Heart right ventricle (tissue), 16 donors: Measurements from ENCODE around the gene CR1. TPM values are rescaled to one million over a fixed set of nuclear protein-coding genes. Genes with fewer than 3 reads are reported as not detected.
"Not testable (repeated sequence)": the region's sequence is repeated elsewhere in the genome, so short reads cannot be mapped to it uniquely, and the experiment has no call there.

Experiments
- ATAC-seq, 8 donors: fragments of 200-7000 bp; cut with Tn5 transposase; one replicate each; pipeline ENCODE4 v1.9.1; 2020; ENCODE audit warnings: mild to moderate bottlenecking in 8 of 8, moderate library complexity in 8 of 8, moderate number of reproducible peaks in 1 of 8
- DNase-seq, 2 donors: peaks; one replicate each; pipeline ENCODE4 v3.0.0-alpha.2; 2020
- H3K27ac ChIP-seq, 10 donors: fragments of 200-600 bp; sonication (generic) in 2 of 10; one replicate each; pipeline versions ENCODE4 v1.5.0 to v1.8.0; 2020 to 2022; ENCODE audit warnings: mild to moderate bottlenecking in 3 of 10
- H3K27me3 ChIP-seq, 7 donors: fragments of 200-600 bp; one replicate each; pipeline ENCODE4 v1.8.0; 2021 to 2022; ENCODE audit warnings: mild to moderate bottlenecking in 2 of 7
- H3K36me3 ChIP-seq, 9 donors: fragments of 200-600 bp; sonication (generic) in 1 of 9; one replicate each; pipeline versions ENCODE4 v1.5.0 to v1.8.0; 2020 to 2022; ENCODE audit warnings: mild to moderate bottlenecking in 2 of 9
- H3K4me1 ChIP-seq, 9 donors: fragments of 200-600 bp; sonication (generic) in 1 of 9; one replicate each; pipeline versions ENCODE4 v1.5.0 to v1.8.0; 2020 to 2022; ENCODE audit warnings: mild to moderate bottlenecking in 4 of 9
- H3K4me3 ChIP-seq, 10 donors: fragments of 200-600 bp; sonication (generic) in 2 of 10; one replicate each; pipeline versions ENCODE4 v1.5.0 to v1.8.0; 2020 to 2022; ENCODE audit warnings: mild to moderate bottlenecking in 7 of 10, moderate library complexity in 2 of 10
- H3K9me3 ChIP-seq, 11 donors: fragments of 200-600 bp in 10 of 11; sonication (generic) in 2 of 11; one replicate each; pipeline versions ENCODE4 v1.5.0 to v1.8.0; 2013 to 2022; ENCODE audit warnings: mild to moderate bottlenecking in 2 of 11, control low read depth in 1 of 11, moderate library complexity in 1 of 11
- WGBS, 2 donors: extraction: QIAGEN DNeasy Blood & Tissue Kit; methylation state at CpG; one replicate each; pipeline ENCODE4 v1.1.7; 2013; ENCODE audit warnings: inconsistent platforms in 1 of 2; 5-methylcytosine and 5-hydroxymethylcytosine counted together
- intact Hi-C, 10 donors: fragments of 100-400 bp; cut with DNase I; formaldehyde crosslinking; loops; one replicate each; pipeline versions ENCODE4 v1.11.1 to v1.14.2; 2022
- polyA plus RNA-seq, 2 donors: library from polyadenylated mRNA; stranded (reverse); fragments of 200-250 nt; gene quantifications; one replicate each; pipeline ENCODE4 v1.2.3, GENCODE V29; 2013
- total RNA-seq, 10 donors: library from RNA; stranded (reverse); fragmentation: NEBNext Ultra II Directional in 3 of 10; extraction: Animal tissue kit (Norgen Biotek cat#: 25700) in 3 of 10; gene quantifications; one replicate each; pipeline versions ENCODE4 v1.2.1 to v1.2.4, GENCODE V29; 2021 to 2023
- TF ChIP-seq, protein P1 (sequence below), 9 donors: fragments of 200-600 bp; sonication (generic) in 2 of 9; IDR thresholded peaks; one replicate each; pipeline versions ENCODE4 v1.5.0 to v1.8.0; 2021 to 2022; ENCODE audit warnings: antibody characterized with exemption in 9 of 9, mild to moderate bottlenecking in 5 of 9, moderate library complexity in 1 of 9
- donor health status: Arrhythmogenic right ventricular cardiomyopathy.
- donor health status: ischemic (EF 13 %, LVEDD 7.1; RV severe dilation, severe dysfunction).
- donor health status: healthy with polysubstance abuse.
- donor health status: DM: no; HTN: yes; CAD: no.
- donor health status: DM: no; HTN: no; CAD: no.
- donor health status: ischemic (EF 25% LVEDD 6.9; RV normal size, moderate dysfunction).
- donor health status: ischemic (EF 25% LVEDD 5.7; RV mildly dilated, moderate dysfunction).
- donor health status: healthy.
- donor health status: DM: yes; HTN: yes; CAD: no.
- donor health status: Ischemic cardiomyopathy.
- donor health status: ischemic (EF 35%, LVEDD 5.7; RV mildly dilated, moderate dysfunction).
- donor health status: nonischemic (EF 11% LVEDD 7.7; RV severe dilation, severe dysfunction).
- donor health status: DM: yes; HTN: yes; CAD: no.
- donor health status: PGD.
- donor health status: ischemic (EF 29% LVEDD 5.4; RV normal size, mild dysfunction).
- donor health status: nonischemic (EF 23%, LVEDD 6.1; RV moderate dilation, normal function).

CR1 gene
- total and polyA plus RNA-seq, 12 donors = 0.15 to 25.6 (median 1.4) TPM

DNA sequence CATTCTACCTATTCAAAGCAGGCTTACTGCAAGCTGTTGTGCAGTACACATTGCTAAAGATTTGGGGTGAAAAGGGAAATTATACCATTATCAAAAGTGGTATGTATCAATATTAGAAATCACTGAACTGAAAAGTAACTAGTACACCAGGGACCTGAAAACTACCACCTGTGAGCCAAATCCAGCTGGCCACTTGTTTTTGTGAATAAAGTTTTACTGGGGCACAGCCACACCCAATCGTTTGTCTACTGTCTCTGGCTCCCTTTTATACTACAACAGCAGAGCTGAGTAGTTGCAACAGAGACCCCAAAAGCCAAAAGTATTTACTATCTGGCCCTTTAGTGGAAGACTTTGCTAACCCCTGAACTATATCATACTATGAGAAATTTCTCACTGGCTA lies 135.2 kb downstream of the CR1 start:
- Histone ChIP-seq H3K27me3 (peaks cover 0 to 12% (median 0%) of the 10 kb centered on the region in 7 donors), H3K36me3 (peaks cover 0 to 54% (median 0%) of the 10 kb centered on the region in 9 donors), H3K4me3 (no peak overlapping the region), H3K4me1 (peaks cover 0 to 3% (median 0%) of the 10 kb centered on the region in 9 donors), H3K9me3 (no peaks in the 10 kb centered on the region), H3K27ac (no peak overlapping the region)
- WGBS, 2 donors = 58 to 68% methylated on average over 1 of the region's 1 CpG
- ATAC-seq (no peak), DNase-seq (no peak)
- TF ChIP-seq, protein P1, sequence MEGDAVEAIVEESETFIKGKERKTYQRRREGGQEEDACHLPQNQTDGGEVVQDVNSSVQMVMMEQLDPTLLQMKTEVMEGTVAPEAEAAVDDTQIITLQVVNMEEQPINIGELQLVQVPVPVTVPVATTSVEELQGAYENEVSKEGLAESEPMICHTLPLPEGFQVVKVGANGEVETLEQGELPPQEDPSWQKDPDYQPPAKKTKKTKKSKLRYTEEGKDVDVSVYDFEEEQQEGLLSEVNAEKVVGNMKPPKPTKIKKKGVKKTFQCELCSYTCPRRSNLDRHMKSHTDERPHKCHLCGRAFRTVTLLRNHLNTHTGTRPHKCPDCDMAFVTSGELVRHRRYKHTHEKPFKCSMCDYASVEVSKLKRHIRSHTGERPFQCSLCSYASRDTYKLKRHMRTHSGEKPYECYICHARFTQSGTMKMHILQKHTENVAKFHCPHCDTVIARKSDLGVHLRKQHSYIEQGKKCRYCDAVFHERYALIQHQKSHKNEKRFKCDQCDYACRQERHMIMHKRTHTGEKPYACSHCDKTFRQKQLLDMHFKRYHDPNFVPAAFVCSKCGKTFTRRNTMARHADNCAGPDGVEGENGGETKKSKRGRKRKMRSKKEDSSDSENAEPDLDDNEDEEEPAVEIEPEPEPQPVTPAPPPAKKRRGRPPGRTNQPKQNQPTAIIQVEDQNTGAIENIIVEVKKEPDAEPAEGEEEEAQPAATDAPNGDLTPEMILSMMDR (IDR thresholded peaks at IDR 0.05) = no peak
- intact Hi-C loops = no loop called here

DNA sequence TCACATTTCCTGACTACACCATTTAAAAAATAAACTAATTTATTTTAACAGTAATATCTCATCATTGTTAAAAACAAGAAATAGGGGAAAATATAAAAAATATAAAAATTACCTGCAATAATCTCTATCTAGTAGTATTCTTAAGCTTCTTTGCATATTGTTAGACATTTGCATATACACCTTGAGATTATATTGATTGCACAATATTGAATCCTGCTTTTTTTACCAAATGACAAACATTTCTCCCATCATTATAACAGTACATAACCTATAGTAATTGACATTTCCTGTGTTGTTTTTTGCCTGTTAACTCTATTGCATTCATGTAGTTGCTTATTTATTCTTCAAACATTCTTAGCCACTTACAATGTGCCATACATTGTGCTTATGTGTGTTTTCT lies 137.3 kb downstream of the CR1 start:
- TF ChIP-seq, protein P1 (IDR thresholded peaks at IDR 0.05) = no peak
- intact Hi-C loops = no loop called here
- no peaks in the 10 kb centered on the region for H3K9me3 ChIP-seq
- peaks cover 0 to 3% (median 0%) of the 10 kb centered on the region in 9 donors for H3K4me1 ChIP-seq
- H3K27me3 ChIP-seq = peaks cover 0 to 14% (median 0%) of the 10 kb centered on the region in 7 donors
- no peak overlapping the region for H3K27ac ChIP-seq
- DNase-seq (no peak), ATAC-seq (no peak)
- no peak overlapping the region for H3K4me3 ChIP-seq
- peaks cover 0 to 46% (median 0%) of the 10 kb centered on the region in 9 donors for H3K36me3 ChIP-seq

GRCh38 chr1:207633699-207634289 lies 137.8 kb downstream of the CR1 start:
- 67 to 74% methylated on average over 12 of the region's 12 CpGs for WGBS, 2 donors
- H3K9me3 ChIP-seq, ATAC-seq, DNase-seq, intact Hi-C loops, H3K4me1 ChIP-seq, H3K27ac ChIP-seq, H3K4me3 ChIP-seq: not testable (repeated sequence)
- Histone ChIP-seq H3K27me3 (peaks cover 0 to 15% (median 5%) of the 10 kb centered on the region in 7 donors), H3K36me3 (peaks cover 0 to 48% (median 0%) of the 10 kb centered on the region in 9 donors)

DNA sequence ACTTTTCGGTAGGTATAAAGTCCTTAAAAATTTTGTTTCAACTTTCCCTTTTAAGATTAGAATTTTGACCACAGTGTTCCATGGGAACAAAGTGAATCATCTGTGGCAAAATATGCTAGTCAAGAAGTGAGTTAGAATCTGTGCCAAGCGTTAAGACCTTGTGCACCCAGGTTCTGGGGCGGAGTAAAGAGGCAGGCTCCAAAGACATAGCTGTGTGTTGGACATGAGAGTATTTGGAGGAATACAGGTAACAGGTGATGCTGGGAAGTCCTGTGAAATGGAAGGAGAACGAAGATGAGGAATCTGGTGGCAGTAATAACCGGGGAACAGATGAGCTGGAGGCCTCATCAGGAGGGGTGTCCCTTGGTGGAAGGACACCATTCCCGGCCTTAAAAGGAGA lies 138.3 kb downstream of the CR1 start:
- H3K4me1 ChIP-seq, ATAC-seq, H3K4me3 ChIP-seq, DNase-seq, H3K9me3 ChIP-seq, H3K27ac ChIP-seq, intact Hi-C loops: not testable (repeated sequence)
- Histone ChIP-seq H3K27me3 (peaks cover 0 to 20% (median 6%) of the 10 kb centered on the region in 7 donors), H3K36me3 (peaks cover 0 to 51% (median 0%) of the 10 kb centered on the region in 9 donors)
- 84 to 99% methylated on average over 4 to 6 of the region's 6 CpGs for WGBS, 2 donors

DNA sequence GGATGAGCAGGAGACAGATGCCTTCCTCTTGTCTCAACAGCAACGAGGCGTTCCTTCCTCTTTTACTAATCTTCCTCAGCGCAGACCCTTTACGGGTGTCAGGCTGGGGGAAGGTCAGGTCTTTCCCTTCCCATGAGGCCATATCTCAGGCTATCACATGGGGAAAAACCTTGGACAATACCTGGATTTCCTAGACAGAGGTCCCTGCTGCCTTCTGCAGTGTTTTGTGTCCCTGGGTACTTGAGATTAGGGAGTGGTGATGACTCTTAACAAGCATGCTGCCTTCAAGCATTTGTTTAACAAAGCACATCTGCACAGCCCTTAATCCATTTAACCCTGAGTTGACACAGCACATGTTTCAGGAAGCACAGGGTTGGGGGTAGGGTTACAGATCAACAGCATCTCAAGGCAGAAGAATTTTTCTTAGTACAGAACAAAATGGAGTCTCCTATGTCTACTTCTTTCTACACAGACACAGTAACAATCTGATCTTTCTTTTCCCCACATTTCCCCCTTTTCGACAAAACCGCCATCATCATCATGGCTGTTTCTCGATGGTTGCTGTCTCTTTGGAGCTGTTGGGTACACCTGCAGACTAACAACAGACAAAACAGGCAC lies 139.7 kb downstream of the CR1 start:
- ATAC-seq, intact Hi-C loops, H3K9me3 ChIP-seq, DNase-seq, H3K4me1 ChIP-seq, H3K4me3 ChIP-seq, H3K27ac ChIP-seq: not testable (repeated sequence)
- peaks cover 0 to 49% (median 0%) of the 10 kb centered on the region in 9 donors for H3K36me3 ChIP-seq
- peaks cover 0 to 33% (median 6%) of the 10 kb centered on the region in 7 donors for H3K27me3 ChIP-seq
- WGBS, 2 donors = 52 to 55% methylated on average over 7 of the region's 7 CpGs

- H3K27ac ChIP-seq, H3K9me3 ChIP-seq, H3K4me3 ChIP-seq, H3K4me1 ChIP-seq, DNase-seq, intact Hi-C loops, ATAC-seq: not testable (repeated sequence)
- WGBS, 2 donors = 84 to 88% methylated on average over 9 of the region's 9 CpGs
- peaks cover 0 to 44% (median 0%) of the 10 kb centered on the region in 9 donors for H3K36me3 ChIP-seq
- peaks cover 0 to 60% (median 13%) of the 10 kb centered on the region in 7 donors for H3K27me3 ChIP-seq
Observed at GRCh38 chr1:207638487-207639145, 142.7 kb downstream of the CR1 start.

DNA sequence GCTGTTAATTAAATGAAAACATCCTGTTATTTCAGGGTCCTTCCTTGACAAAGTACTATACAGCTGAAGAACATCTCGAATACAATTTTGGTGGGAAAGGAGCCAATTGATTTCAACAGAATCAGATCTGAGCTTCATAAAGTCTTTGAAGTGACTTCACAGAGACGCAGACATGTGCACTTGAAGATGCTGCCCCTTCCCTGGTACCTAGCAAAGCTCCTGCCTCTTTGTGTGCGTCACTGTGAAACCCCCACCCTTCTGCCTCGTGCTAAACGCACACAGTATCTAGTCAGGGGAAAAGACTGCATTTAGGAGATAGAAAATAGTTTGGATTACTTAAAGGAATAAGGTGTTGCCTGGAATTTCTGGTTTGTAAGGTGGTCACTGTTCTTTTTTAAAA lies 143.4 kb downstream of the CR1 start:
- H3K9me3 ChIP-seq, ATAC-seq, DNase-seq, H3K4me3 ChIP-seq, H3K4me1 ChIP-seq, intact Hi-C loops, H3K27ac ChIP-seq: not testable (repeated sequence)
- H3K27me3 ChIP-seq = peaks cover 0 to 66% (median 13%) of the 10 kb centered on the region in 7 donors
- peaks cover 0 to 37% (median 0%) of the 10 kb centered on the region in 9 donors for H3K36me3 ChIP-seq
- WGBS, 2 donors = 50% methylated on average over 5 of the region's 5 CpGs
